ENCODE measurements around the gene ACOX3.
A peak's percentile ranks its signal among the peaks of the same experiment; 100 is the strongest.

The ACOX3 gene

DNA sequence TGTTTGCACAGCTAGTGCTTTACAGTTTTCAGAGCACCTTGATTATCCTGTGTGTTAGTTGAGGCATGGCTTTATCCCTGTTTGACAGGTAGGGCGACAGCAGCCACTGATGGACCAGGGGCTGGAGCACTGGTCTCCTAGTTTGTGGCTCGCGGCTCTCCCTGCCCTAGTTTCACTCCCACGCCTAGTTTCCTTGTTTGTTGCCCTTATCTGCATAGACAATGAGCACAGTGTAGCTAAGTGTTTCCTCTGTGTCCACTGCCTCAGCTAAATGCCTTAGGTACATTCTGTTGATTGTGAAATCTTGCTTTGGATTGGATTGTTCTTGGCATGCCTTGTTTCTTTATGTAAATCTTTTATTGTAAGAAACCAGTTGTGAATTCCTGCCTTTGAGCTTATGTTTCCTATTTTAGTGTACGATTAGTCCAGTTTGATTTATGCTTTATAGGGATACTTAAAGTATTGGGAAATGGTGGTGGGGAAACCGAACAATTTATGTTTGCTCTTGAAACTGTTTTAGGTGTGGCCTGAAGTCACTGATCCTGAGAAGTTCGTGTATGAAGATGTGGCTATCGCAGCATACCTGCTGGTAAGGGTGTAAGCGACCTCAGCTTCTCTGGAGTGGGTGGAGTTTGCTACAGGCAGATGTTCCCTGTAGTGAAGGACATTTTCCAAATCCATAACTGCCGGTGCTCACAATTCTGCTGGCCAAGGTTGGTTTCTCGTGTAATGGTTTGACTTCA is 11.1 kb upstream of the ACOX3 start:
- H3K27ac Mint-ChIP-seq, result no peak overlapping the region
- H3K4me1 Mint-ChIP-seq, result no peaks in the 10 kb centered on the region
- no peaks in the 10 kb centered on the region for H3K27me3 Mint-ChIP-seq
- no peak overlapping the region for H3K4me3 Mint-ChIP-seq
- H3K36me3 Mint-ChIP-seq, result peaks cover 6% of the 10 kb centered on the region
- no peaks in the 10 kb centered on the region for H3K9me3 Mint-ChIP-seq

DNA sequence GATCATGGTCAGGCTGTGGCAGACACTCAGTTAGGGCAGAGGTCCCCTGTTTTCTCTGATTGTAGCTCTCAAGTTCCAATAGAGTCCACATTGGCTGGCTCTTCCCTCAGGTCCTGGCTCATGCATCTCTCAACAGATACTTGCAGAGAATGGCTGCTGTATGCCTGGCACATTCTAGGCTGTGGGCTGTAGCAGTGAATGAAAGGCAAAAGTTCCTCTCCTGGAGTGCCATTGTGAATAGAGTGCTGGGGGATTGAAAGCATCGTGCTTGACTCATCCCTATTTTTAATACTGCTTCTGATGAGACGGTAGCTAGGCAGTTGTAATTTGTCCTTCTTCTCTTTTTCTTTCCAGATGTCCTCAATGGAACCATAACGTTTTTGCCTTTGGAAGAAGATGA is 5.6 kb upstream of the ACOX3 start:
- peaks cover 3% of the 10 kb centered on the region for H3K36me3 Mint-ChIP-seq
- H3K27me3 Mint-ChIP-seq, result no peaks in the 10 kb centered on the region
- no peak overlapping the region for H3K27ac Mint-ChIP-seq
- peaks cover 45% of the 10 kb centered on the region for H3K4me1 Mint-ChIP-seq
- no peak overlapping the region for H3K4me3 Mint-ChIP-seq
- H3K9me3 Mint-ChIP-seq, result no peaks in the 10 kb centered on the region

DNA sequence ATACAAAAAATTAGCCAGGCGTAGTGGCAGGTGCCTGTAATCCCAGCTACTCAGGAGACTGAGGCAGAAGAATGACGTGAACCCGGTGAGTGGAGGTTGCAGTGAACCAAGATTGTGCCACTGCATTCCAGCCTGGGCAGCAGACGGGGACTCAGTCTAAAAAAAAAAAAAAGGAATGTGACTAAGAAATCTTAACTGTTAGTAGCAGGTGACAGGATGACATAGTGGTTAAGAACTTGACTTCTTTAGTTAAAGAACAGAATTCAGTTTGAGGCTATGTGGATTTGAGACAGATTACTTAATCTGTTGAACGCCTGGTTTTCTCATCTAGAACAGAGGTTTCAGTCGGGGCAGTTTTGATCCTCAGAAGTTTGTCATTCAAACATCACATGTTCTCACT is 3.3 kb upstream of the ACOX3 start:
- no peaks in the 10 kb centered on the region for H3K27me3 Mint-ChIP-seq
- no peak overlapping the region for H3K27ac Mint-ChIP-seq
- H3K9me3 Mint-ChIP-seq, result no peaks in the 10 kb centered on the region
- peaks cover 63% of the 10 kb centered on the region for H3K4me1 Mint-ChIP-seq
- H3K36me3 Mint-ChIP-seq, result peaks cover 1% of the 10 kb centered on the region
- H3K4me3 Mint-ChIP-seq, result no peak overlapping the region

DNA sequence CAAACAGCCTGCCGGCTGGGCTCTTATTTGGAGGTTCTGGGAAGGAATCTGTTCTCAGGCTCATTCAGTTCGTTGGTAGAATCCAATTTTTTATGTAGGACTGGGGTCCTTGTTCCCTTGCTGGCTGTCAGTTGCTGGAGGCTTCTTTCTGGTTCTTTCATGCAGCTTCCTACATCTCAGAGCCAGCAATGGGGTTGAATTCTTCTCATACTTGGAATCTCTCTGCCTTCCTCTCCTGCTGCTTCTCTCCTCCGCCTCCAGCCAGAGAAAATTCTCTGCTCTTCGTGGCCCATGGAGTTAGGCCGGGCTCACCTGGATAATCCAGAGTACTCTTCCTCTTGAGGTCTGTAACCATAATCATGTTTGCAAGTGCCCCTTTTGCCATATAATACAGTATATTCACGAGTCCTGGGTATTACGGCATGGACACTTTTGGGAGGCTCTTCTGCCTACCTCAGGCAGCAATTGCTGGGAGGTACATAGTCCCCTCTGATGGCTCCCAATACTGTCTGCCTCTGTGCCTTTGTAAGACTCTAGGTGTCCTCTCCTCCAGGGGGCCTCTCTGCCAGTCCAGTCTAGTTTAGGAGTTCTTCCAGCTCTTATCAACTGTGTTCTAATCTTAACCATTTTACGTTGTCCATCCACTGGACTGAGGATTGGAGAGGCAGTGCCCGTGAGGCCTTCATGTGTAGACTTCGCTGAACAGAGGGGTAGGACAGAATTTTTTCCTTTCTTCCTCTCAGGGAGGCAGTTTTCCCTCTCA is 2.3 kb upstream of the ACOX3 start:
- peaks cover 71% of the 10 kb centered on the region for H3K4me1 Mint-ChIP-seq
- peak overlapping the region; percentile 87 for H3K4me3 Mint-ChIP-seq
- peaks cover 1% of the 10 kb centered on the region for H3K36me3 Mint-ChIP-seq
- H3K27ac Mint-ChIP-seq, result peak overlapping the region; percentile 77
- no peaks in the 10 kb centered on the region for H3K27me3 Mint-ChIP-seq
- no peaks in the 10 kb centered on the region for H3K9me3 Mint-ChIP-seq

DNA sequence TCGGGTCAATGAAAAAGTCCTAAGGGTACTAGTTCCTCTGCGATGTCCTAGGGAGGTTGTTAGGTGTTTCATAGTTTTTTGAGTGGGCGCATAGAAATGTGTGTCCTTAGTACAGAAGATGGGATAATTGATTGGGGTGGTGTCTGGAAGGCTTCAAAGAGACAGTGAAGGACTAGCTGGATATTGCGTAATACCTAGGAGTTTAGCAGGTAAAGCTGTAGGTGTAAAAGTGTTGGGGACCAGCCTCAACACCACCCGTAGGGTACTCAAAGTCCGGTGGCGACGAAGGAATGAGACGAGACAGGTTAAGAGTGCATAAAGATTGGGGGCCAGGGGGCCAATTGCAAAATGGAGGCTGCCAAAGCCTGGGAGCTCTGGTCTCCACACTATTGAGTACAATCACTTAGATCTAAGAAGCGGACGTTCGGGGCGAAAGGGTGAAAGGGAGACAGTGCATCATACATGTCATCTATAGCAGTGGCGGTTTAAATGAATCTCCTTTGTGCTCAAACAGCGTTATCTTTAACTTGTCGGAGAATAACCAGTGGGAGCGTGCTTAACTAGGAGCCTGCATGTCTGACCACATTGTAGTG is 1.1 kb upstream of the ACOX3 start:
- H3K36me3 Mint-ChIP-seq, result peaks cover 4% of the 10 kb centered on the region
- peak overlapping the region; percentile 49 for H3K27ac Mint-ChIP-seq
- no peaks in the 10 kb centered on the region for H3K27me3 Mint-ChIP-seq
- no peaks in the 10 kb centered on the region for H3K9me3 Mint-ChIP-seq
- peaks cover 81% of the 10 kb centered on the region for H3K4me1 Mint-ChIP-seq
- H3K4me3 Mint-ChIP-seq, result peak overlapping the region; percentile 87

DNA sequence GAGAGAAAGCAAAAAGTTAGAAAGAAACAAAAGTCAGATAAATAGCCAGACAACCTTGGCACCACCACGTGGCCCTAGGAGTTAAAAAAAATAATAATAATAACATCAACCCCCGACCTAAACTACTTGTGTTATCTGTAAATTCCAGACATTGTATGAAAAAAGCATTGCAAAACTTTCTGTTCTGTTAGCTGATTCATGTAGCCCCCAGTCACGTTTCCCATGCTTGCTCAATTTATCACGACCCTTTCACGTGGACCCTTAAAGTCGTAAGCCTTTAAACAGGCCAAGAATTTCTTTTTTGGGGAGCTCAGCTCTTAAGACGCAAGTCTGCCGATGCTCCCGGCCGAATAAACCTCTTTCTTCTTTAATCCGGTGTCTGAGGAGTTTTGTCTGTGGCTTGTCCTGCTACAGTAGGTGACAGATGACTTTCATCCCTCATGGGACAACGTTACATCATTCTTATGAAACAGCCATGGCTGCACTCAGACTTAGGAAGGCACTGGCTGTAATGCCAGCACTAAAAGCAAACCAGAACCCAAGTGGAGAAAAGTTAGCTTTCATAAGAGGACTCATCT is 520 bp downstream of the ACOX3 start:
- Mint-ChIP-seq H3K4me1 (peaks cover 84% of the 10 kb centered on the region), H3K36me3 (peaks cover 4% of the 10 kb centered on the region), H3K27ac (peak overlapping the region; percentile 98), H3K9me3 (no peaks in the 10 kb centered on the region), H3K27me3 (no peaks in the 10 kb centered on the region), H3K4me3 (peak overlapping the region; percentile 97)

DNA sequence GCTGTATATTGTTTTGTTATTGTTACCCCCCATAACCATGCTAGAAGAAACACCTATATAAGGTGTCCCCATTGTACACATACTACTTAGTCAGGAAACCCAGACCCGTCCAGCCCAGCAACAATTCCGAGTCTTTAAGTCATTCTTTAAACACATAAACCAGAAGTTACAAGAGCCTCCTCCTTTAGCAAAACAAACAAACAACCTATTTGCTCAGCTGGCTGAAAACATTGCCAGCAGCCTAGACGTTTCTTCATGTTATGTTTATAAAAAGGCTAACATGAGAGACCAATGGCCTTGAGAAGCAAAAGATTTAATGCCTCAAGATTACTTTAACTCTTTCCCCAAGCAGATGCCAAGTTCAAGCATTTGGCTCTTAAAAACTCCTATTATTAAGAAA is 1.4 kb downstream of the ACOX3 start:
- Mint-ChIP-seq H3K27ac (peak overlapping the region; percentile 6), H3K36me3 (peaks cover 6% of the 10 kb centered on the region), H3K4me3 (peak overlapping the region; percentile 97), H3K27me3 (no peaks in the 10 kb centered on the region), H3K9me3 (no peaks in the 10 kb centered on the region), H3K4me1 (peaks cover 89% of the 10 kb centered on the region)

DNA sequence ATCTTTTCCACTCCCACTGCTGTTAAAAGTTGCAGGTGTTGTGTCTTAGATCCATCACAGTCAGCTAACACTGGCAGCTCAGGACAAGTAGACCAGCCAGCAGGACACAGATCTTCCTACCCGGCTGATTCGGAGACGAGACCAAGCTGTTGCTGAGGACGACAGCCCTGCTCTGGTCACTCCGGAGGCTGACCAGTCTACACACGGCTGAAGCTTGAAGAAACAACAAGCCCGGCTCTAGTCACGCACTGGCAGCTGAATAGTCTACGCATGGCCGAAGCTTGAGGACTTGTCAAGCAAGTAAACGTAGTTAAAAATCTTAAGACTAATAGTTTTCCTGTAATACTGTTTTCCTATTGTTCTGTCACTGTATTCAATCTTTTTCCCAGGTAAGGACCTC is 1.8 kb downstream of the ACOX3 start:
- Mint-ChIP-seq H3K27ac (peak overlapping the region; percentile 6), H3K4me3 (peak overlapping the region; percentile 97)

DNA sequence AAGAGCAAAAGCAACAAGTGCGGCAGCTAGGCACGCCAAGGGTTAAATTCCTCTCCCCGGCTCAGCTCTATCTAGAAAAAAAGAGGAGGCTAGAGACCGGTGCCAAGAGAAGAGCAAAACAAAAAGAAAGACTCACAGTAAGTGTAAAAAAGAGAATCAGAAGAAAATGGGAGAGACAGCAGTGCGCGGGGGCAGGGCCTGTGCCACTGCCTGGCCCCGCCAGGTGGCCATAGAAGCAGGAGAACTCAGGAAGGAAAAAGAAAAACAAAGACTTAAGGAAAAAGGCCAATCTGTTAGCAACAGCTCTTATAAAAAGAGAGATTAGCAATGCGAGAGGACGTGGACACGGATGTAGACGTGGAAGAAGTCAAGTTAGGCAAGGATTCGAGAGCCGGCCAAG is 3.2 kb downstream of the ACOX3 start:
- Mint-ChIP-seq H3K36me3 (peaks cover 7% of the 10 kb centered on the region), H3K27me3 (no peaks in the 10 kb centered on the region), H3K4me3 (no peak overlapping the region), H3K9me3 (no peaks in the 10 kb centered on the region), H3K4me1 (peaks cover 78% of the 10 kb centered on the region), H3K27ac (peak overlapping the region; percentile 92)

More for the DNA sequence above, 1.8 kb downstream of the ACOX3 start:
- Mint-ChIP-seq H3K36me3 (peaks cover 6% of the 10 kb centered on the region), H3K27me3 (no peaks in the 10 kb centered on the region), H3K9me3 (no peaks in the 10 kb centered on the region), H3K4me1 (peaks cover 88% of the 10 kb centered on the region)

DNA sequence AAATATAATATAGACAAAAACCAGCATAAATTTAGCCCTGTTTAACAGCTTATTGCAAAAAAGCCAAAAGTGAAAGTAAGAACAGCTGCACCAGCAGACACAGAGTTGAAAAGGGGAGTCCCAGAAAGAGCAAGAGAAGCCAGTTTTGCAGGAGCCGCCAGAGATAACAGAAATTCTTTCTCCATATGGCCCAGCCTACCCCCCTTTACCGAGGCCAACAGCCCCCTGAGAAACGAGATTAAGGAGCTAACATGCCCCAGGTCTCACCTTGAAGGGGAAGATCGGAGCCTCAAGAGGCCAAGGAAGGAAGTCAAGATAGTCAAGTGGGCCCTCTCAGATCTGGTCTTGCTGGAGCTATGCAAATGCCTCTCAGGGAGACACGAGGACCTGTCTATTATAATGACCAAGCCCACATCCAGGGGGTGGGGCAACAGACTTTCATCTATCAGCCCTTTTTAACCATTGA is 4.8 kb downstream of the ACOX3 start:
- Mint-ChIP-seq H3K4me1 (peaks cover 65% of the 10 kb centered on the region), H3K27me3 (no peaks in the 10 kb centered on the region), H3K9me3 (no peaks in the 10 kb centered on the region), H3K27ac (peak overlapping the region; percentile 95), H3K36me3 (peaks cover 7% of the 10 kb centered on the region), H3K4me3 (peak overlapping the region; percentile 86)

DNA sequence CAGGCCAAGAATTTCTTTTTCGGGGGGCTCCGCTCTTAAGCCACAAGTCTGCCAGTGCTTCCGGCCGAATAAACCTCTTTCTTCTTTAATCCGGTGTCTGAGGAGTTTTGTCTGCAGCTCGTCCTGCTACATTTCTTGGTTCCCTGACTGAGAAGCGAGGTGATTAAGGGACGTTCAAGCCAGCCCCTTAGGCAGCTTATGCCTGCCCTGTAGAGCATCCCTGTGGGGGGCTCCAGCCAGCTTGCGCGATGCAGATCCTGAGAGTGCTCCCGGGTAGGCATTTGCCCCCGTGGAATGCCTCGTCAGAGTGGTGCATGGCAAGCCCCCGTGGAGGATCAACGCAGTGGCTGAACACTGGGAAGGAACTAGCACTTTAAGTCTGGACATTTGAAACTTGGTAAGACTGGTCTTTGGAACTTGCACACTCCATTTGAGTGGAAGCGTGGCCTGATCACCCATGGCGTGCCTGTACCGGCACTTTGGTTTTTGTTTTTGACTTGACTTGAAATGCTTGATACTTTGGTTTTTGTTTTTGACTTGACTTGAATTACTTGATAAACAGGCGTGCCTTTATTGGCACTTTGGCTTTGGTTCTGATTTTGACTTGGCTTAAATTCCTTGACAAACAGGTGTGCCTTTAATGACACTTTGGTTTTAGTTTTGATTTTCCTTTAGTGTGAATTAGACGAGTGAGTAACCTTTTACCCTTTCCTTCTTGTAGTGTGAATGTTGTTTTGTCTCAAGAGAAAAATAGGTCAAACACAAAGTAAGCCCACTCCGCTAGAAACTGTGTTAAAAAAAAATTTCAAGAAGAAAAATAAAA is 6.1 kb downstream of the ACOX3 start:
- Mint-ChIP-seq H3K4me1 (peaks cover 56% of the 10 kb centered on the region), H3K27ac (peak overlapping the region; percentile 82), H3K27me3 (no peaks in the 10 kb centered on the region), H3K9me3 (no peaks in the 10 kb centered on the region), H3K36me3 (peaks cover 7% of the 10 kb centered on the region), H3K4me3 (peak overlapping the region; percentile 86)

DNA sequence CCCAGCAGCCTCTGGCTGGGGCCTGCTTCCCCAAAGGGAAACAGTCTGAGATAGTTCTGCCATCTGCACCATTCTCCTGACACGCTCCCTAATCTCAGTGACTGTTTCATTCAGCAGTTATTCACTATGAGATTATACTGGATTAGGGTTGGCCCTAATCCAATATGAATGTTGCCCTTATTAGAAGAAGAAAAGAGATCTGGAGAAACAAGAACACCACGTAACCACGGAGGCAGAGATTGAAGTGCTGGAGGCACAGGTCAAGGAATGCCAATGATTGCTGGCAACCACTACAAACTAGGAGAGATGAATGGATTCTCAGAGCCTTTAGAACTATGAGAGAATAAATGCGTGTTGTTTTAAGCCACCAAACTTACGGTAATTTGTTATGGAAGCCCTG is 7.4 kb downstream of the ACOX3 start:
- H3K27ac Mint-ChIP-seq, result no peak overlapping the region
- H3K36me3 Mint-ChIP-seq, result peaks cover 7% of the 10 kb centered on the region
- no peaks in the 10 kb centered on the region for H3K27me3 Mint-ChIP-seq
- H3K4me1 Mint-ChIP-seq, result peaks cover 53% of the 10 kb centered on the region
- H3K9me3 Mint-ChIP-seq, result no peaks in the 10 kb centered on the region
- H3K4me3 Mint-ChIP-seq, result no peak overlapping the region

DNA sequence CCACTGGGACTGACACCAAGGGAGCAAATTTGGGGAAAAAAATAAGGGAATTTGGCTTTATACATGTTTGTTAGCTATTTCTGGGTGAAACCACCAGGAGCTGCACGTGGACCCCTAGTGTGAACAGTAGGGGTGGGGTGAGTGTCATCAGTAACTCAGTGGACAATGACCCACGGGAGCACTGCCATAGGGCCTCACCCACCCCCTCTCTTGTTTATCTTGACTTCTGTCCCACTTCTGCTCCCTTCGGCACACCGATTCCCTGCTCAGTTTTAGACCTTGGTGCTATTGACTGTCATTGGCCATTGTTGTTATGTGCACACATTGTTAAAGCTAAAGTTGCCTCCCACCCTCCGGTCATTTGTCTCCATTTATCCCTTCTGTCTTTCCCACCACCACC is 9.0 kb downstream of the ACOX3 start:
- no peaks in the 10 kb centered on the region for H3K27me3 Mint-ChIP-seq
- no peak overlapping the region for H3K27ac Mint-ChIP-seq
- H3K4me3 Mint-ChIP-seq, result no peak overlapping the region
- H3K4me1 Mint-ChIP-seq, result peaks cover 50% of the 10 kb centered on the region
- peaks cover 4% of the 10 kb centered on the region for H3K36me3 Mint-ChIP-seq
- no peaks in the 10 kb centered on the region for H3K9me3 Mint-ChIP-seq

DNA sequence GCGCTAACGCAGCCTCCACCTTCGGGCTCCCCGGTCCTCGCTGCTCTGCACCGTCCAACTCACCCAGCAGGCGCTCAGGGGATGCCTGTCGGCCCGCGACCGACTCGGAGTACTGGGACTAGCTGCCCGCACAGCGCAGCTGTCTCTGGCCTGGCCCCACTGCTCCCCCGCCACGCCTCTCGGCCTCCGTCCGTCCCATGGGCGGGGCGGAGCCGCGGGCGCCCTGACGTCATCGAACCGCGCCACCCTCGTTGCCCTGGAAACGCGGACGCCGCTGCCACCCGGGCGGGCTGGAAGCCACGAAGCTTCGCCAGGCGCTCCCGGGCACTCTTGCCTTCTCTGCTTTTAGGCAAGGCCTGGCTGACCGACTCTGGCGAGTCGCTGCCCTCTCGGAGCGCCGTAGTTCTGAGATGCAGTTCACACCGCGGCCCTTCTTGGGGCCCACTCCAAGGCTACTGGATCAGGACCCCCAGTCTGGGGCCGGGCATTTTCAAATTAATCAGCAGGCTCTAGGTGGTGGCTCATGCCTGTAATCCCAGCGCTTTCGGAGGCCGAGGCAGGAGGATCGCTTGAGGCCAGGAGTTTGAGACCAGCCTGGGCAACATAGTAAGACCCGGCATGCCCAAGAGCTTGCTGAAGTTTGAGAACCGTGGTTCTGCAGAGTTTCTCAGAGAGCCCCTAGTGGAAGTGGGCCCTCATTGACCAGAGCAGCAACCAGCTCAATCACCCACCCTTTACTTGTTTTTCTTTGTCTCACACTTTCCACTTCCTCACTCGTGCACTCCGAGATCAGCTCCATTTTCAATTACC is 12.0 kb downstream of the ACOX3 start:
- H3K27ac Mint-ChIP-seq, result peak overlapping the region; percentile 89
- H3K36me3 Mint-ChIP-seq, result peaks cover 2% of the 10 kb centered on the region
- peak overlapping the region; percentile 95 for H3K4me3 Mint-ChIP-seq
- no peaks in the 10 kb centered on the region for H3K27me3 Mint-ChIP-seq
- no peaks in the 10 kb centered on the region for H3K9me3 Mint-ChIP-seq
- peaks cover 36% of the 10 kb centered on the region for H3K4me1 Mint-ChIP-seq

All from activated naive CD4-positive, alpha-beta T cell treated with anti-CD3 and anti-CD28 coated beads, Interleukin-2, amount 50 U/mL, for 24 hours (primary cell).